K562 (cell line): ENCODE results near the gene CPN2. TPM values are rescaled to one million over a fixed set of nuclear protein-coding genes. Genes with fewer than 3 reads are reported as not detected.

Experiments
- CAMTA2 ChIP-seq: fragments of 250-450 bp; sonication (Bioruptor Pico); conservative IDR thresholded peaks from 2 replicates; pipeline ENCODE4 v1.5.1; 2022
- CBFA2T2 ChIP-seq: fragments of 450-650 bp; conservative IDR thresholded peaks from 2 replicates; pipeline ENCODE4 v1.6.1; 2017; ENCODE audit warnings: mild to moderate bottlenecking
- CHCHD3 ChIP-seq: fragments of 250-450 bp; sonication (Bioruptor Pico); IDR thresholded peaks from 2 replicates; pipeline ENCODE4 v2.1.2; 2022; ENCODE audit warnings: mild to moderate bottlenecking
- COPS2 ChIP-seq: fragments of 450-650 bp; conservative IDR thresholded peaks from 2 replicates; pipeline ENCODE4 v1.6.1; 2016; ENCODE audit warnings: mild to moderate bottlenecking, moderate library complexity
- CTBP1 ChIP-seq: fragments of 450-650 bp; IDR thresholded peaks from 2 replicates; pipeline ENCODE4 v1.6.1; 2016; ENCODE audit warnings: borderline replicate concordance
- EWSR1 ChIP-seq: fragments of 450-650 bp; IDR thresholded peaks from 2 replicates; pipeline ENCODE4 v1.6.1; 2018; ENCODE audit warnings: borderline replicate concordance, mild to moderate bottlenecking, low read depth, moderate library complexity; ENCODE audit not compliant: partially characterized antibody
- EZH2 ChIP-seq: IDR thresholded peaks from 2 replicates; pipeline ENCODE4 v1.6.1; 2012; ENCODE audit warnings: low read depth, mild to moderate bottlenecking, inconsistent platforms, low read length, borderline replicate concordance
- FOSL1 ChIP-seq: fragments of 200-800 bp; sonication (Bioruptor generic); conservative IDR thresholded peaks from 2 replicates; pipeline ENCODE4 v1.6.1; 2016; ENCODE audit warnings: missing genetic modification characterization, missing compliant biosample characterization
- GATAD2A ChIP-seq: fragments of 450-650 bp; IDR thresholded peaks from 2 replicates; pipeline ENCODE4 v1.6.1; 2017
- HNRNPLL ChIP-seq: fragments of 200-400 bp; formaldehyde crosslinking; IDR thresholded peaks from 2 replicates; pipeline ENCODE4 v1.6.1; 2017; ENCODE audit warnings: low read length, low read depth, mild to moderate bottlenecking; ENCODE audit not compliant: poor library complexity, severe bottlenecking
- POLR3A ChIP-seq: IDR thresholded peaks from 2 replicates; pipeline ENCODE4 v1.6.1; 2011; ENCODE audit warnings: borderline replicate concordance, mild to moderate bottlenecking, moderate library complexity; ENCODE audit not compliant: insufficient read length, insufficient read depth; ENCODE audit errors: extremely low read depth
- RBM34 ChIP-seq: fragments of 200-400 bp; formaldehyde crosslinking; IDR thresholded peaks from 2 replicates; pipeline ENCODE4 v1.6.1; 2018; ENCODE audit warnings: low read length, borderline replicate concordance; ENCODE audit not compliant: insufficient read depth
- RFX7 ChIP-seq: fragments of 250-450 bp; sonication (Bioruptor Pico); IDR thresholded peaks from 2 replicates; pipeline ENCODE4 v1.5.1; 2021; ENCODE audit warnings: mild to moderate bottlenecking
- TEAD1 ChIP-seq, 2 experiments: fragments of 450-650 bp in 1 of 2; sonication (generic) in 1 of 2; formaldehyde crosslinking; IDR thresholded peaks; 2 replicates each; pipeline versions ENCODE4 v1.4.0 to v1.8.0; 2020 to 2022; ENCODE audit warnings: mild to moderate bottlenecking in 2 of 2, missing genetic modification reagents in 1 of 2
- ZC3H8 ChIP-seq: fragments of 450-650 bp; IDR thresholded peaks from 2 replicates; pipeline ENCODE4 v1.6.1; 2017
- ZNF507 ChIP-seq: conservative IDR thresholded peaks from 2 replicates; pipeline ENCODE4 v1.6.1; 2017; ENCODE audit warnings: missing genetic modification characterization, missing compliant biosample characterization
- ZNF589 ChIP-seq: fragments of 200-800 bp; sonication (Bioruptor generic); IDR thresholded peaks from 2 replicates; pipeline ENCODE4 v1.6.1; 2016; ENCODE audit warnings: low read depth, missing genetic modification characterization, missing compliant biosample characterization
- ZNF696 ChIP-seq: fragments of 250-450 bp; sonication (Bioruptor Pico); conservative IDR thresholded peaks from 2 replicates; pipeline ENCODE4 v1.4.0; 2020; ENCODE audit warnings: mild to moderate bottlenecking, moderate library complexity
- ZNF699 ChIP-seq: fragments of 250-450 bp; sonication (Bioruptor Pico); IDR thresholded peaks from 2 replicates; pipeline ENCODE4 v1.8.0; 2021; ENCODE audit warnings: mild to moderate bottlenecking, moderate library complexity; ENCODE audit not compliant: insufficient replicate concordance
- ZNF707 ChIP-seq: fragments of 250-450 bp; sonication (Bioruptor Pico); conservative IDR thresholded peaks from 2 replicates; pipeline ENCODE4 v1.8.0; 2022; ENCODE audit warnings: inconsistent platforms, mild to moderate bottlenecking, moderate library complexity
- ZNF76 ChIP-seq: fragments of 250-450 bp; sonication (Bioruptor Pico); IDR thresholded peaks from 2 replicates; pipeline ENCODE4 v1.4.0; 2020; ENCODE audit warnings: mild to moderate bottlenecking, moderate library complexity, borderline replicate concordance
- ZNF778 ChIP-seq: fragments of 450-650 bp; formaldehyde crosslinking; IDR thresholded peaks from 2 replicates; pipeline ENCODE4 v1.4.0; 2020; ENCODE audit warnings: mild to moderate bottlenecking, moderate library complexity
- polyA plus RNA-seq, 8 experiments: library from polyadenylated mRNA; depleted of rRNA in 4 of 8; stranded (reverse) in 5 of 8; unstranded in 3 of 8; fragments of >200 nt; fragmentation: Nextera tagmentation in 2 of 8; fragmentation: Illumina TruSeq in 1 of 8; extraction: Ambion mirVana in 2 of 8; extraction: Trizol in 1 of 8; gene quantifications; 2 replicates each; pipeline versions ENCODE4 v1.2.1 to v1.2.3, GENCODE V29; 2011 to 2014; ENCODE audit warnings: inconsistent platforms in 1 of 8, missing spikeins in 1 of 8
- total RNA-seq, 7 experiments: library from RNA; depleted of rRNA in 6 of 7; stranded (reverse); fragments of >200 nt in 6 of 7; fragmentation: Illumina TruSeq in 2 of 7; extraction: Trizol in 2 of 7; gene quantifications; 2 replicates each; pipeline versions ENCODE4 v1.2.1 to v1.2.3, GENCODE V29; 2011 to 2021; ENCODE audit warnings: low replicate concordance in 1 of 7
- TF ChIP-seq, protein P1 (sequence below): fragments of 200-400 bp; formaldehyde crosslinking; IDR thresholded peaks from 2 replicates; pipeline ENCODE4 v1.6.1; 2017; ENCODE audit warnings: mild to moderate bottlenecking, low read depth, low read length, moderate library complexity
- TF ChIP-seq, protein P2 (sequence below): fragments of 450-650 bp; IDR thresholded peaks from 2 replicates; pipeline ENCODE4 v1.6.1; 2016; ENCODE audit warnings: missing biosample characterization, missing genetic modification characterization
- TF ChIP-seq, protein P3 (sequence below): sonication (generic); formaldehyde crosslinking; IDR thresholded peaks from 2 replicates; pipeline ENCODE4 v1.8.1; 2023; ENCODE audit warnings: mild to moderate bottlenecking, missing genetic modification reagents

Gene CPN2
- total and polyA plus RNA-seq, 9 of the 15 experiments (the other 6 are each of a cell fraction or from before 2014, with no cell fraction given), result not detected

DNA sequence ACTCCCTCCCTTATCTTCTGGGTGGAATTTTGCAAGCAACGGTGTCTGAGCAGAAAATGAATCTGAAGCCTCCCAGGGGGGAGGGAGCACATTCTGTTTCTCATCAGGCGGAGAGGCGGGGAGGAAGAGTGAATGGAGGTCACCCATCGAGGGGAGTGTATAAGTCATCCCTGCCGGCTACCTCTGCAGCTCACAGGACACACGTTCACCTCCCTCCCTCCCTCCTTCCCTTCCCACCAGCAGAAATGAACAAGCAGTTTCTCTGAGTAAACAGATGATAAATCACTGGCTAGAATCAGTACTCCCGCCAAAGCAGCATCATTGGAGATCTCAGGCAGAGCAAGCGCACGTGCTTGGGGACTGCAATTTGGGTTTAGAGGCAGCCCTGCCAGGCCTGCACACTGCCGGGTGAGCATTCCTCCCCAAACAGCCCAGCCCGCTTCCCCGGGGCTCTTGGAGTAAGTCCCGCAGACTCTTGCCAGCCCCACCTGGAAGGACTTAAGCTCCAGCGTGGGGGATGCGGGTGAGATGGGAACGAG, 38.3 kb downstream of the CPN2 start (continued):
- TF ChIP-seq, protein P1, sequence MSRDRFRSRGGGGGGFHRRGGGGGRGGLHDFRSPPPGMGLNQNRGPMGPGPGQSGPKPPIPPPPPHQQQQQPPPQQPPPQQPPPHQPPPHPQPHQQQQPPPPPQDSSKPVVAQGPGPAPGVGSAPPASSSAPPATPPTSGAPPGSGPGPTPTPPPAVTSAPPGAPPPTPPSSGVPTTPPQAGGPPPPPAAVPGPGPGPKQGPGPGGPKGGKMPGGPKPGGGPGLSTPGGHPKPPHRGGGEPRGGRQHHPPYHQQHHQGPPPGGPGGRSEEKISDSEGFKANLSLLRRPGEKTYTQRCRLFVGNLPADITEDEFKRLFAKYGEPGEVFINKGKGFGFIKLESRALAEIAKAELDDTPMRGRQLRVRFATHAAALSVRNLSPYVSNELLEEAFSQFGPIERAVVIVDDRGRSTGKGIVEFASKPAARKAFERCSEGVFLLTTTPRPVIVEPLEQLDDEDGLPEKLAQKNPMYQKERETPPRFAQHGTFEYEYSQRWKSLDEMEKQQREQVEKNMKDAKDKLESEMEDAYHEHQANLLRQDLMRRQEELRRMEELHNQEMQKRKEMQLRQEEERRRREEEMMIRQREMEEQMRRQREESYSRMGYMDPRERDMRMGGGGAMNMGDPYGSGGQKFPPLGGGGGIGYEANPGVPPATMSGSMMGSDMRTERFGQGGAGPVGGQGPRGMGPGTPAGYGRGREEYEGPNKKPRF, result no peak
- TF ChIP-seq, protein P2, sequence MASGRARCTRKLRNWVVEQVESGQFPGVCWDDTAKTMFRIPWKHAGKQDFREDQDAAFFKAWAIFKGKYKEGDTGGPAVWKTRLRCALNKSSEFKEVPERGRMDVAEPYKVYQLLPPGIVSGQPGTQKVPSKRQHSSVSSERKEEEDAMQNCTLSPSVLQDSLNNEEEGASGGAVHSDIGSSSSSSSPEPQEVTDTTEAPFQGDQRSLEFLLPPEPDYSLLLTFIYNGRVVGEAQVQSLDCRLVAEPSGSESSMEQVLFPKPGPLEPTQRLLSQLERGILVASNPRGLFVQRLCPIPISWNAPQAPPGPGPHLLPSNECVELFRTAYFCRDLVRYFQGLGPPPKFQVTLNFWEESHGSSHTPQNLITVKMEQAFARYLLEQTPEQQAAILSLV (tag), result no peak
- no peak for TF ChIP-seq CHCHD3
- TF ChIP-seq CAMTA2 (CRISPR knock-in tag), result no peak
- TF ChIP-seq RFX7 (CRISPR knock-in tag), result no peak
- TF ChIP-seq COPS2, result no peak
- no peak for TF ChIP-seq ZNF507 (tag)
- TF ChIP-seq ZC3H8, result no peak
- TF ChIP-seq, protein P3, sequence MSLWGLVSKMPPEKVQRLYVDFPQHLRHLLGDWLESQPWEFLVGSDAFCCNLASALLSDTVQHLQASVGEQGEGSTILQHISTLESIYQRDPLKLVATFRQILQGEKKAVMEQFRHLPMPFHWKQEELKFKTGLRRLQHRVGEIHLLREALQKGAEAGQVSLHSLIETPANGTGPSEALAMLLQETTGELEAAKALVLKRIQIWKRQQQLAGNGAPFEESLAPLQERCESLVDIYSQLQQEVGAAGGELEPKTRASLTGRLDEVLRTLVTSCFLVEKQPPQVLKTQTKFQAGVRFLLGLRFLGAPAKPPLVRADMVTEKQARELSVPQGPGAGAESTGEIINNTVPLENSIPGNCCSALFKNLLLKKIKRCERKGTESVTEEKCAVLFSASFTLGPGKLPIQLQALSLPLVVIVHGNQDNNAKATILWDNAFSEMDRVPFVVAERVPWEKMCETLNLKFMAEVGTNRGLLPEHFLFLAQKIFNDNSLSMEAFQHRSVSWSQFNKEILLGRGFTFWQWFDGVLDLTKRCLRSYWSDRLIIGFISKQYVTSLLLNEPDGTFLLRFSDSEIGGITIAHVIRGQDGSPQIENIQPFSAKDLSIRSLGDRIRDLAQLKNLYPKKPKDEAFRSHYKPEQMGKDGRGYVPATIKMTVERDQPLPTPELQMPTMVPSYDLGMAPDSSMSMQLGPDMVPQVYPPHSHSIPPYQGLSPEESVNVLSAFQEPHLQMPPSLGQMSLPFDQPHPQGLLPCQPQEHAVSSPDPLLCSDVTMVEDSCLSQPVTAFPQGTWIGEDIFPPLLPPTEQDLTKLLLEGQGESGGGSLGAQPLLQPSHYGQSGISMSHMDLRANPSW (CRISPR knock-in tag), result no peak
- TF ChIP-seq HNRNPLL, result no peak
- TF ChIP-seq ZNF589 (CRISPR knock-in tag), result peak; percentile 41; the same call in 1 of the 2 replicates
- TF ChIP-seq FOSL1 (tag), result peak; percentile 46
- no peak for TF ChIP-seq RBM34
- TF ChIP-seq CBFA2T2, result 0 out of 2 replicates have a peak, but pooled peaks have one; percentile 7
- TF ChIP-seq POLR3A, result no peak
- TF ChIP-seq ZNF699 (CRISPR knock-in tag), result no peak
- no peak for TF ChIP-seq ZNF778 (CRISPR knock-in tag)
- no peak for TF ChIP-seq ZNF707 (CRISPR knock-in tag)
- TF ChIP-seq ZNF76 (CRISPR knock-in tag), result no peak
- TF ChIP-seq TEAD1 (CRISPR knock-in tag; IDR thresholded peaks at IDR 0.05), result no peak
- no peak for TF ChIP-seq EZH2
- TF ChIP-seq CTBP1, result peak; percentile 97
- TF ChIP-seq GATAD2A, result no peak
- TF ChIP-seq ZNF696 (CRISPR knock-in tag), result no peak
- TF ChIP-seq EWSR1, result no peak
